Calu3 (cell line): ENCODE measurements around the gene BZW2. TPM values are rescaled to one million over a fixed set of nuclear protein-coding genes. Genes with fewer than 3 reads are reported as not detected.

Experiments used
- BruUV-seq: library from RNA; stranded (reverse); fragments of 400-500 nt; replicated peaks from 2 replicates; lab custom pipeline; 2021; lab: Mats Ljungman, UMichigan
- CTCF ChIA-PET: fragments of 300-600 bp; sonication (Branson Sonifier 250); formaldehyde crosslinking; loops from one replicate; lab custom pipeline; 2022; ENCODE audit warnings: antibody characterized with exemption; lab: Charles Lee
- DNase-seq: peaks from one replicate; pipeline ENCODE4 v3.0.0; 2022
- H3K27ac Mint-ChIP-seq: one replicate; pipeline ENCODE4 v1.8.0; 2022; ENCODE audit warnings: mixed read lengths; ENCODE audit not compliant: unreplicated experiment
- H3K27me3 Mint-ChIP-seq: one replicate; pipeline ENCODE4 v1.8.0; 2022; ENCODE audit warnings: mixed read lengths; ENCODE audit not compliant: unreplicated experiment
- H3K36me3 Mint-ChIP-seq: one replicate; pipeline ENCODE4 v1.8.0; 2022; ENCODE audit warnings: mild to moderate bottlenecking, moderate library complexity, mixed read lengths; ENCODE audit not compliant: insufficient read depth, unreplicated experiment
- H3K4me1 Mint-ChIP-seq: one replicate; pipeline ENCODE4 v1.8.0; 2022; ENCODE audit warnings: mild to moderate bottlenecking, low read depth, mixed read lengths; ENCODE audit not compliant: unreplicated experiment
- H3K4me3 Mint-ChIP-seq: one replicate; pipeline ENCODE4 v1.8.0; 2022; ENCODE audit warnings: mild to moderate bottlenecking, low read depth, moderate library complexity, mixed read lengths; ENCODE audit not compliant: unreplicated experiment
- H3K9me3 Mint-ChIP-seq: one replicate; pipeline ENCODE4 v1.8.0; 2022; ENCODE audit warnings: low read depth, mixed read lengths; ENCODE audit not compliant: unreplicated experiment
- intact Hi-C: fragments of 100-400 bp; cut with micrococcal nuclease; formaldehyde crosslinking; loops from one replicate; pipeline ENCODE4 v1.10.0; 2022; ENCODE audit not compliant: unreplicated experiment
- total RNA-seq: library from RNA; stranded (reverse); gene quantifications from 2 replicates; pipeline ENCODE4 v1.2.3, GENCODE V29; 2022
- TF ChIP-seq, protein P1 (sequence below): fragments of 200-600 bp; IDR thresholded peaks from one replicate; pipeline ENCODE4 v1.8.0; 2022; ENCODE audit warnings: antibody characterized with exemption; ENCODE audit not compliant: unreplicated experiment

BZW2 gene
- total RNA-seq, 1 experiment from 2014 or later, result 194 TPM

DNA sequence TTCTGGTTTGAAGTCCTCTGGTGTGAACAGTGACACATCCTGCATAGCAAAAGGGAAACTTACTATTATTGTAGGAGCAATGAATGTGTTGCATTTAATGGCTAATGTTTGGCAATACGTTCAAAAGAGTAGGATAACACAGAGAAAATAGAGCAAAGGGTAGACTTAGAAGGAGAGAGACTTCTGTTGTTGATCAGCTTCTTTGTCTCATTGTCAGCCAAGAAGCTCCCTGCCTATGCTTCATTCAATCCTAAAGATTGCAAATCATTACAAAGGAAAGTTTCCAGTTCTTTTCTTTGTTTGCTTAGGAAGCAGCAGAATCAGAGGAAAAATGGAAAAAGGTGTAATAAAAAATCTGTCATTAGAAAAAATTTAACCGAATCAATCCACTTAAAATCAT lies 99.7 kb downstream of the BZW2 start:
- intact Hi-C loops, result no loop called here
- DNase-seq, result no peak
- Mint-ChIP-seq H3K27ac (no peak overlapping the region), H3K9me3 (no peaks in the 10 kb centered on the region), H3K4me3 (no peak overlapping the region), H3K36me3 (no peaks in the 10 kb centered on the region), H3K27me3 (no peaks in the 10 kb centered on the region), H3K4me1 (peaks cover 16% of the 10 kb centered on the region)
- CTCF ChIA-PET, result no interaction called here
- TF ChIP-seq, protein P1, sequence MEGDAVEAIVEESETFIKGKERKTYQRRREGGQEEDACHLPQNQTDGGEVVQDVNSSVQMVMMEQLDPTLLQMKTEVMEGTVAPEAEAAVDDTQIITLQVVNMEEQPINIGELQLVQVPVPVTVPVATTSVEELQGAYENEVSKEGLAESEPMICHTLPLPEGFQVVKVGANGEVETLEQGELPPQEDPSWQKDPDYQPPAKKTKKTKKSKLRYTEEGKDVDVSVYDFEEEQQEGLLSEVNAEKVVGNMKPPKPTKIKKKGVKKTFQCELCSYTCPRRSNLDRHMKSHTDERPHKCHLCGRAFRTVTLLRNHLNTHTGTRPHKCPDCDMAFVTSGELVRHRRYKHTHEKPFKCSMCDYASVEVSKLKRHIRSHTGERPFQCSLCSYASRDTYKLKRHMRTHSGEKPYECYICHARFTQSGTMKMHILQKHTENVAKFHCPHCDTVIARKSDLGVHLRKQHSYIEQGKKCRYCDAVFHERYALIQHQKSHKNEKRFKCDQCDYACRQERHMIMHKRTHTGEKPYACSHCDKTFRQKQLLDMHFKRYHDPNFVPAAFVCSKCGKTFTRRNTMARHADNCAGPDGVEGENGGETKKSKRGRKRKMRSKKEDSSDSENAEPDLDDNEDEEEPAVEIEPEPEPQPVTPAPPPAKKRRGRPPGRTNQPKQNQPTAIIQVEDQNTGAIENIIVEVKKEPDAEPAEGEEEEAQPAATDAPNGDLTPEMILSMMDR, result no peak
- BruUV-seq, result no TSS peak

DNA sequence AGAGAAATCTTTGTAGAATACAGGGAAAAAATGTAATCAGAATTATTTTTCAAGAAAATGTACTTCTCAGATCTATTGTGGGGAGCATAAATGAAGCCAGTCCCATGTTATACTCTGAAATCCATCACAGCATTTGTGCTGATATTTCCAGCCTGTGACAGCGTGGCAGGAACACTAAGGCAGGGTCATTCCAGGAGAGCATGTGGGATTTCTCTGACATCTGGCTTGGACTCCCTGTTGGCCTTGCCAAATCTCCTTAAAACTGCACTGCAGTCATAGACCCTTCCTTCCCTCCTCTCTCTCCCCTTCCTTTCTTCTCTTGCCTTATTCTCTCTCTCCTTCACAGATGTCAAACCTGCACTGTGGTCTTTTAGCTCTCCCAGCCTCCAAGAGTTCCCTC lies 101.1 kb downstream of the BZW2 start:
- no TSS peak for BruUV-seq
- TF ChIP-seq, protein P1, result no peak

DNA sequence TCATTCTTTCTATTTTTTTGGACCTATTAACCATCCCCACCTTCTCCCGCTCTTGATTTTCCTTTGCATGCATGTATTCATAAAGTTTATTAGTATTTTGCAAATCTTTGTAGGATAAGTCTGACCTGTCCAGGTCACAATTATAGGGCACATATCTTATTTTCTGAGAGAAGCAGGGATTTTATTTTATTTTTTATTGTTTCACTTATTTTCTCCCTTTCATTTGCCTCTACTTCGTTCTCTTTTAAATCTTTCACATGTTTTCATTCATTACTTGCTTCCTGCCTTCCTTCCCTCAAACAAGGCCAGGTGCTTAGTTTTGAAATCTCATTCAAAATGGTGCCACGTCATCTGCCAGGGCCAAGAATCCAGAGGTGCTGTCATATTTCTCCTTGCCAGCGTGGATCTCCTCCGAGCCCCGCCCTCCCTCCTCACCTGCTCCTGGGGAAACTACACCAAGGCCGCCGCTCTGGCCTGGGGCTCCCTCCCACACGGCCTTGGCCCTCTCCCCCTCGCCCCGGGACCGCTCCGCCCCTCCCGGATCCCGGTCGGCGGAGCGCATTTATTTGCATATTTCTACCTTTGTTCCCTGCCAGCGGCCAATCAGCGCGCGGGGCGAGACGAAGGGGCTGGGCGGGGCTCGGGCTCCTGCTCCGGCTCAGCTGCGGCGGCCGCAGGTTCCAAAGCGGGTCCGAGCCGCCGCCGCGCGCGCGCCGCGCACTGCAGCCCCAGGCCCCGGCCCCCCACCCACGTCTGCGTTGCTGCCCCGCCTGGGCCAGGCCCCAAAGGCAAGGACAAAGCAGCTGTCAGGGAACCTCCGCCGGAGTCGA lies 107.3 kb downstream of the BZW2 start, which contains the start of gene TSPAN13:
Gene TSPAN13, plus strand, starts transcription at position 654 of the 830 bp plus-strand sequence. CDS start 213 bp downstream, outside the sequence.
- no peaks in the 10 kb centered on the region for H3K27me3 Mint-ChIP-seq
- TF ChIP-seq, protein P1, result no peak
- intact Hi-C loops, result no loop called here
- BruUV-seq, result no TSS peak
- H3K27ac Mint-ChIP-seq, result peak within 1 kb of the TSS; percentile 82
- peak; percentile 99 for DNase-seq
- peak within 1 kb of the TSS; percentile 90 for H3K4me3 Mint-ChIP-seq
- peaks cover 23% of the 10 kb centered on the region for H3K4me1 Mint-ChIP-seq
- CTCF ChIA-PET, result interaction anchor here (0.7 to 1.9 kb wide), 3 partner anchors 33 to 48 kb away, joined by 3 to 6 read pairs (median 4); no protein-coding TSS in a partner anchor
- peaks cover 26% of the 10 kb centered on the region for H3K36me3 Mint-ChIP-seq
- no peaks in the 10 kb centered on the region for H3K9me3 Mint-ChIP-seq

More for the DNA sequence above, 101.1 kb downstream of the BZW2 start:
- DNase-seq, result no peak
- Mint-ChIP-seq H3K9me3 (no peaks in the 10 kb centered on the region), H3K4me3 (no peak overlapping the region), H3K27ac (no peak overlapping the region), H3K4me1 (peaks cover 16% of the 10 kb centered on the region), H3K36me3 (no peaks in the 10 kb centered on the region), H3K27me3 (no peaks in the 10 kb centered on the region)
- CTCF ChIA-PET, result interaction anchor here (0.7 kb wide), 1 partner anchor 54 kb away, joined by 5 read pairs; no protein-coding TSS in a partner anchor
- intact Hi-C loops, result no loop called here

DNA sequence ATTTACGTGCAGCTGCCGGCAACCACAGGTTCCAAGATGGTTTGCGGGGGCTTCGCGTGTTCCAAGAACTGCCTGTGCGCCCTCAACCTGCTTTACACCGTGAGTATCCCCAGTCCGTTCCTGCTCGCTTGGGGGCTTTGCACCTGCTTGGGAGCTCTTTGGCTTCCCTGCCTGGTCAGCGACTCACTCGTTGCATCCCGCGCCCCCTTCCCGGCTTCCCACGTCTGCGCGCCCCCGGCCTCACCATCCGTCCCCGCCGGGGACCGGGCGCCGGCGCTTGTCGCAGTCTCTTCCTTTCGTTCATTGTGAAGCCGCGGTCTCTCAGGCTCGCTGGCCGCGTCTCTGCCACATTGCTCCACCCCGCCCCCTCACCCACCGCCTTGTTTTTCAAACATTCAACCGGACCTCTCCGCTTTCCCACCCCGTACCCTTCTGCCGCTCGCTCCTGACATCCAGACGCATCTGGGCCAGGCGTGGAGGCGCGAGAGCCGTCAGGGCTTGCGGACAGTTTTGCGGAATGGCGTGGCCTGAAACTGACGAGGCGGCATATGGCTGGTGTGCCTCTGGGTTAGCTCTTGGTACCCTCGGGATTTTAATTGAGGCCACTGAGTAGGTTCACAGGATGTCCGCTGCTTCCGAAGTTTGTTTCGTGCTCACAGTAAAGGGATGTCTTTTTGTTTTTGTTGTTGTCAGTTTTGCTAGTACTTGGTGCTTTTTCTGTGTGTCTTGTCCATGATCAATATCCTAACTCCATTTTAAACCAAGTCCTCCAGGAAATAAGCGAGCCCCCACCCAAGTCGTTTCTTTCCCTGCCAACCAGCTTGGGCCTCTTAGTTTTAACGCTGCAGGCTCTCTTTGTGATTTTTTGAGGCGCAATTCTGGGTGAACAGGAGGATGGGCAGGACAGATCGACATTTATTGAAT lies 108.2 kb downstream of the BZW2 start:
- no peaks in the 10 kb centered on the region for H3K27me3 Mint-ChIP-seq
- BruUV-seq, result no TSS peak
- peak; percentile 71 for DNase-seq
- H3K4me3 Mint-ChIP-seq, result peak overlapping the region; percentile 90
- H3K36me3 Mint-ChIP-seq, result peaks cover 26% of the 10 kb centered on the region
- H3K27ac Mint-ChIP-seq, result peak overlapping the region; percentile 82
- CTCF ChIA-PET, result interaction anchor here (0.6 to 1.9 kb wide), 4 partner anchors 32 to 1692 kb away, joined by 3 to 6 read pairs (median 4); no protein-coding TSS in a partner anchor
- H3K4me1 Mint-ChIP-seq, result peaks cover 23% of the 10 kb centered on the region
- intact Hi-C loops, result loop anchor here (2.0 kb wide), 1 partner anchor 35 kb away; no protein-coding TSS in a partner anchor
- TF ChIP-seq, protein P1, result no peak
- no peaks in the 10 kb centered on the region for H3K9me3 Mint-ChIP-seq
